H9 (cell line): ENCODE measurements around the gene TRIM42. TPM values are rescaled to one million over a fixed set of nuclear protein-coding genes. Genes with fewer than 3 reads are reported as not detected.

Experiments
- DNase-seq: peaks from one replicate; pipeline ENCODE4 v3.0.0-alpha.2; 2017
- H2AFZ ChIP-seq: one replicate; pipeline ENCODE4 v1.6.1; 2013; ENCODE audit warnings: mild to moderate bottlenecking, low read length, control low read depth, moderate library complexity
- H2AK5ac ChIP-seq: 2 replicates; pipeline ENCODE4 v1.6.1; 2013; ENCODE audit warnings: low read length, control low read depth, mixed read lengths; ENCODE audit not compliant: insufficient read length
- H2BK120ac ChIP-seq: one replicate; pipeline ENCODE4 v1.6.1; 2013; ENCODE audit warnings: low read depth, mild to moderate bottlenecking, low read length, control low read depth, inconsistent platforms; ENCODE audit not compliant: poor library complexity, severe bottlenecking
- H2BK12ac ChIP-seq: 2 replicates; pipeline ENCODE4 v1.6.1; 2013; ENCODE audit warnings: low read length, control low read depth, mixed read lengths, low read depth; ENCODE audit not compliant: insufficient read length
- H2BK15ac ChIP-seq: 2 replicates; pipeline ENCODE4 v1.6.1; 2013; ENCODE audit warnings: low read depth, low read length, control low read depth
- H2BK20ac ChIP-seq: one replicate; pipeline ENCODE4 v1.6.1; 2013; ENCODE audit warnings: low read depth, mild to moderate bottlenecking, low read length, control low read depth, inconsistent platforms; ENCODE audit not compliant: poor library complexity, severe bottlenecking
- H2BK5ac ChIP-seq: 2 replicates; pipeline ENCODE4 v1.6.1; 2013; ENCODE audit warnings: low read length, control low read depth, mixed read lengths; ENCODE audit not compliant: insufficient read length
- H3K14ac ChIP-seq: 2 replicates; pipeline ENCODE4 v1.6.1; 2013; ENCODE audit warnings: low read length, control low read depth; ENCODE audit not compliant: insufficient read depth
- H3K18ac ChIP-seq: 2 replicates; pipeline ENCODE4 v1.6.1; 2013; ENCODE audit warnings: low read depth, mild to moderate bottlenecking, mixed read lengths, low read length, control low read depth; ENCODE audit not compliant: insufficient read length
- H3K23ac ChIP-seq: 2 replicates; pipeline ENCODE4 v1.6.1; 2013; ENCODE audit warnings: low read length, control low read depth, mixed read lengths, low read depth; ENCODE audit not compliant: insufficient read length
- H3K23me2 ChIP-seq: 2 replicates; pipeline ENCODE4 v1.6.1; 2013; ENCODE audit warnings: low read depth, mild to moderate bottlenecking, mixed read lengths, low read length, control low read depth; ENCODE audit not compliant: insufficient read length, poor library complexity, severe bottlenecking
- H3K27ac ChIP-seq: 2 replicates; pipeline ENCODE4 v1.5.1; 2013; ENCODE audit warnings: low read length, control low read depth, mixed read lengths, low read depth; ENCODE audit not compliant: insufficient read length
- H3K27me3 ChIP-seq: 2 replicates; pipeline ENCODE4 v1.6.1; 2013; ENCODE audit warnings: low read length, control low read depth, inconsistent platforms; ENCODE audit not compliant: insufficient read depth
- H3K4ac ChIP-seq: 2 replicates; pipeline ENCODE4 v1.6.1; 2013; ENCODE audit warnings: low read depth, mild to moderate bottlenecking, control low read depth, inconsistent platforms, low read length, moderate library complexity
- H3K4me1 ChIP-seq: 2 replicates; pipeline ENCODE4 v1.6.1; 2013; ENCODE audit warnings: low read length, control low read depth, inconsistent platforms; ENCODE audit not compliant: insufficient read depth
- H3K4me2 ChIP-seq: 2 replicates; pipeline ENCODE4 v1.6.1; 2013; ENCODE audit warnings: low read length, control low read depth, mixed read lengths; ENCODE audit not compliant: insufficient read length, insufficient read depth
- H3K56ac ChIP-seq: 2 replicates; pipeline ENCODE4 v1.6.1; 2013; ENCODE audit warnings: low read depth, mild to moderate bottlenecking, mixed read lengths, low read length, control low read depth; ENCODE audit not compliant: insufficient read length
- H3K79me1 ChIP-seq: 2 replicates; pipeline ENCODE4 v1.6.1; 2013; ENCODE audit warnings: low read depth, mild to moderate bottlenecking, moderate library complexity, low read length, control low read depth, inconsistent platforms; ENCODE audit not compliant: insufficient read depth, poor library complexity, severe bottlenecking
- H3K79me2 ChIP-seq: 2 replicates; pipeline ENCODE4 v1.6.1; 2013; ENCODE audit warnings: low read length, control low read depth, inconsistent platforms; ENCODE audit not compliant: insufficient read depth
- H3K9ac ChIP-seq: 2 replicates; pipeline ENCODE4 v1.6.1; 2013; ENCODE audit warnings: low read length, control low read depth, mixed read lengths; ENCODE audit not compliant: insufficient read length; ENCODE audit errors: extremely low read depth
- H3K9me3 ChIP-seq: one replicate; pipeline ENCODE4 v1.6.1; 2013; ENCODE audit warnings: low read depth, low read length, inconsistent platforms; ENCODE audit not compliant: control insufficient read depth
- H3T11ph ChIP-seq: one replicate; pipeline ENCODE4 v1.6.1; 2013; ENCODE audit warnings: mild to moderate bottlenecking, low read length, control low read depth, inconsistent platforms
- H4K20me1 ChIP-seq: one replicate; pipeline ENCODE4 v1.6.1; 2013; ENCODE audit not compliant: control insufficient read depth, insufficient read length, insufficient read depth
- H4K5ac ChIP-seq: 2 replicates; pipeline ENCODE4 v1.6.1; 2013; ENCODE audit warnings: low read depth, mild to moderate bottlenecking, mixed read lengths, low read length, control low read depth; ENCODE audit not compliant: insufficient read length
- H4K8ac ChIP-seq: replicated peaks from 2 replicates; pipeline ENCODE4 v1.6.1; 2013; ENCODE audit warnings: low read length, control low read depth, mixed read lengths, low read depth; ENCODE audit not compliant: insufficient read length
- H4K91ac ChIP-seq: 2 replicates; pipeline ENCODE4 v1.6.1; 2013; ENCODE audit warnings: low read depth, mild to moderate bottlenecking, moderate library complexity, mixed read lengths, low read length, control low read depth; ENCODE audit not compliant: insufficient read length
- H3K27ac Mint-ChIP-seq, 3 experiments: 2 replicates in 2 of 3; 3 replicates in 1 of 3; pipeline ENCODE4 v1.8.0; 2020 to 2021; ENCODE audit warnings: mixed read lengths in 3 of 3, mild to moderate bottlenecking in 1 of 3, moderate library complexity in 1 of 3
- H3K27me3 Mint-ChIP-seq: 2 replicates; pipeline ENCODE4 v1.8.0; 2021; ENCODE audit warnings: low read depth, mild to moderate bottlenecking, moderate library complexity, mixed read lengths
- H3K36me3 Mint-ChIP-seq, 3 experiments: 2 replicates in 2 of 3; 3 replicates in 1 of 3; pipeline ENCODE4 v1.8.0; 2020 to 2021; ENCODE audit warnings: low read depth in 3 of 3, mixed read lengths in 3 of 3; ENCODE audit not compliant: insufficient read depth in 1 of 3
- H3K4me1 Mint-ChIP-seq, 2 experiments: 2 replicates each; pipeline ENCODE4 v1.8.0; 2020; ENCODE audit warnings: mixed read lengths in 2 of 2
- H3K4me3 Mint-ChIP-seq, 2 experiments: 2 replicates in 1 of 2; 3 replicates in 1 of 2; pipeline ENCODE4 v1.8.0; 2020 to 2021; ENCODE audit warnings: mild to moderate bottlenecking in 2 of 2, mixed read lengths in 2 of 2, moderate library complexity in 1 of 2
- H3K9me3 Mint-ChIP-seq, 2 experiments: 2 replicates in 1 of 2; 3 replicates in 1 of 2; pipeline ENCODE4 v1.8.0; 2020; ENCODE audit warnings: mild to moderate bottlenecking in 2 of 2, mixed read lengths in 2 of 2, moderate library complexity in 1 of 2
- CTCF ChIP-seq: fragments of 200-600 bp; sonication (generic); conservative IDR thresholded peaks from 3 replicates; pipeline ENCODE4 v1.8.0; 2021; ENCODE audit warnings: antibody characterized with exemption, mild to moderate bottlenecking
- WGBS: extraction: QIAGEN DNeasy Blood & Tissue Kit; methylation state at CpG from one replicate; pipeline ENCODE4 v1.1.7; 2013; ENCODE audit warnings: missing lambda C conversion rate, low lambda C conversion rate, mixed read lengths; ENCODE audit not compliant: insufficient read length; ENCODE audit errors: extremely low coverage; 5-methylcytosine and 5-hydroxymethylcytosine counted together
- total RNA-seq: library from RNA; stranded (reverse); gene quantifications from 2 replicates; pipeline ENCODE4 v1.2.1, GENCODE V29; 2021

Gene TRIM42
- total RNA-seq, 1 experiment from 2014 or later, result not detected

GRCh38 chr3:140682586-140682985 lies 4.7 kb downstream of the TRIM42 start:
- no peaks in the 10 kb centered on the region for H3K4me1 Mint-ChIP-seq
- Histone ChIP-seq H2BK15ac (no peak overlapping the region), H3K9me3 (no peaks in the 10 kb centered on the region), H3K27me3 (no peaks in the 10 kb centered on the region), H3K79me2 (no peaks in the 10 kb centered on the region), H4K5ac (no peak overlapping the region), H4K20me1 (no peaks in the 10 kb centered on the region), H3K4ac (no peak overlapping the region), H2AK5ac (no peak overlapping the region), H3K4me2 (no peak overlapping the region), H3K4me1 (no peaks in the 10 kb centered on the region), H2BK12ac (no peak overlapping the region), H4K8ac (no peak overlapping the region), H3K23me2 (no peaks in the 10 kb centered on the region), H2AFZ (no peak overlapping the region), H3K79me1 (no peaks in the 10 kb centered on the region), H2BK120ac (no peak overlapping the region), H2BK5ac (no peak overlapping the region), H3K18ac (no peak overlapping the region), H3T11ph (no peak overlapping the region), H3K27ac (no peak overlapping the region), H3K9ac (no peak overlapping the region), H3K14ac (no peak overlapping the region), H3K23ac (no peak overlapping the region), H3K56ac (no peak overlapping the region), H4K91ac (no peak overlapping the region), H2BK20ac (no peak overlapping the region)
- no peak for TF ChIP-seq CTCF
- H3K27ac Mint-ChIP-seq, result no peak overlapping the region
- no peak for DNase-seq
- WGBS, result no CpG with 5 or more reads among the region's 27 CpGs
- no peaks in the 10 kb centered on the region; the same call in 1 of the 2 replicates for H3K27me3 Mint-ChIP-seq
- no peak overlapping the region for H3K4me3 Mint-ChIP-seq
- no peaks in the 10 kb centered on the region for H3K36me3 Mint-ChIP-seq
- no peaks in the 10 kb centered on the region for H3K9me3 Mint-ChIP-seq
